MM.1S (cell line): ENCODE results near the gene TTC7B.
A peak's percentile ranks its signal among the peaks of the same experiment; 100 is the strongest.

Experiments used
- DNase-seq: peaks from one replicate; pipeline ENCODE4 v3.0.0-alpha.2; 2015
- H2AFZ ChIP-seq: fragments of 300-600 bp; sonication (generic); 2 replicates; pipeline ENCODE4 v1.6.0; 2016; ENCODE audit warnings: antibody characterized with exemption, low read length
- H3F3A ChIP-seq: fragments of 300-600 bp; sonication (generic); 2 replicates; pipeline ENCODE4 v1.6.1; 2016; ENCODE audit warnings: mild to moderate bottlenecking, antibody characterized with exemption, low read length, moderate library complexity, mixed read lengths; ENCODE audit not compliant: insufficient read depth
- H3K27ac ChIP-seq: fragments of 300-600 bp; sonication (generic); 2 replicates; pipeline ENCODE4 v1.5.1; 2016; ENCODE audit warnings: mild to moderate bottlenecking, low read length
- H3K27me3 ChIP-seq: fragments of 300-600 bp; sonication (generic); replicated peaks from 2 replicates; pipeline ENCODE4 v1.6.0; 2016; ENCODE audit warnings: low read length; ENCODE audit not compliant: insufficient read depth
- H3K36me3 ChIP-seq: fragments of 300-600 bp; sonication (generic); replicated peaks from 2 replicates; pipeline ENCODE4 v1.6.1; 2016; ENCODE audit warnings: mild to moderate bottlenecking, low read length, mixed read lengths; ENCODE audit not compliant: insufficient read depth
- H3K4me1 ChIP-seq: fragments of 300-600 bp; sonication (generic); 2 replicates; pipeline ENCODE4 v1.6.1; 2016; ENCODE audit warnings: low read length, mixed read lengths
- H3K4me2 ChIP-seq: fragments of 300-600 bp; sonication (generic); 2 replicates; pipeline ENCODE4 v1.6.0; 2016; ENCODE audit warnings: low read depth, low read length
- H3K4me3 ChIP-seq: fragments of 300-600 bp; sonication (generic); 2 replicates; pipeline ENCODE4 v1.5.1; 2016; ENCODE audit warnings: low read length, mixed read lengths
- H3K79me2 ChIP-seq: fragments of 300-600 bp; sonication (generic); 2 replicates; pipeline ENCODE4 v1.6.1; 2016; ENCODE audit warnings: mixed run types, low read length, mixed read lengths
- H3K9ac ChIP-seq: fragments of 300-600 bp; sonication (generic); 2 replicates; pipeline ENCODE4 v1.6.1; 2016; ENCODE audit warnings: low read length, mixed read lengths
- H3K9me2 ChIP-seq: fragments of 300-600 bp; sonication (generic); replicated peaks from 2 replicates; pipeline ENCODE4 v1.6.1; 2016; ENCODE audit warnings: mild to moderate bottlenecking, low read length, mixed read lengths; ENCODE audit not compliant: insufficient read depth
- H3K9me3 ChIP-seq: fragments of 300-600 bp; sonication (generic); replicated peaks from 2 replicates; pipeline ENCODE4 v1.6.1; 2016; ENCODE audit warnings: mild to moderate bottlenecking, low read length, mixed read lengths; ENCODE audit not compliant: insufficient read depth
- H4K20me1 ChIP-seq: fragments of 300-600 bp; sonication (generic); 2 replicates; pipeline ENCODE4 v1.6.1; 2016; ENCODE audit warnings: mild to moderate bottlenecking, low read length, moderate library complexity, mixed read lengths; ENCODE audit not compliant: insufficient read depth
- CTCF ChIP-seq: fragments of 300-600 bp; sonication (generic); IDR thresholded peaks from 2 replicates; pipeline ENCODE4 v1.5.1; 2016; ENCODE audit warnings: antibody characterized with exemption, low read length, mixed read lengths
- EZH2 ChIP-seq: fragments of 300-600 bp; sonication (generic); optimal IDR thresholded peaks from 2 replicates; pipeline ENCODE3; 2017; ENCODE audit warnings: low read depth, mild to moderate bottlenecking, antibody characterized with exemption, low read length, mixed read lengths
- EZH2phosphoT487 ChIP-seq: fragments of 300-600 bp; sonication (generic); IDR thresholded peaks from 2 replicates; pipeline ENCODE4 v1.6.1; 2018; ENCODE audit warnings: antibody characterized with exemption, low read length

TTC7B gene

GRCh38 chr14:90610346-90611040, 205.7 kb downstream of the TTC7B start:
- Histone ChIP-seq H3K9me3 (no peaks in the 10 kb centered on the region), H3K9me2 (no peaks in the 10 kb centered on the region), H3K4me3 (no peak overlapping the region), H3K4me2 (no peak overlapping the region), H2AFZ (no peak overlapping the region), H3K79me2 (no peaks in the 10 kb centered on the region), H3K27ac (no peak overlapping the region), H3K36me3 (no peaks in the 10 kb centered on the region), H3K4me1 (peaks cover 26% of the 10 kb centered on the region), H3K27me3 (no peaks in the 10 kb centered on the region), H4K20me1 (no peaks in the 10 kb centered on the region), H3K9ac (no peak overlapping the region), H3F3A (no peaks in the 10 kb centered on the region)
- TF ChIP-seq CTCF = no peak
- no peak for TF ChIP-seq EZH2phosphoT487
- no peak for TF ChIP-seq EZH2
- no peak for DNase-seq

GRCh38 chr14:90609376-90609775, 206.9 kb downstream of the TTC7B start:
- TF ChIP-seq EZH2phosphoT487 = no peak
- TF ChIP-seq CTCF = no peak
- no peak for TF ChIP-seq EZH2
- Histone ChIP-seq H3K79me2 (no peaks in the 10 kb centered on the region), H3K9ac (no peak overlapping the region), H3K9me3 (no peaks in the 10 kb centered on the region), H2AFZ (no peak overlapping the region), H3K27ac (no peak overlapping the region), H3K9me2 (no peaks in the 10 kb centered on the region), H3K36me3 (no peaks in the 10 kb centered on the region), H3K4me2 (peak overlapping the region; percentile 49; the same call in 1 of the 2 replicates), H3K4me1 (peaks cover 26% of the 10 kb centered on the region), H4K20me1 (no peaks in the 10 kb centered on the region), H3K27me3 (no peaks in the 10 kb centered on the region), H3K4me3 (no peak overlapping the region), H3F3A (no peaks in the 10 kb centered on the region)
- DNase-seq = no peak

DNA sequence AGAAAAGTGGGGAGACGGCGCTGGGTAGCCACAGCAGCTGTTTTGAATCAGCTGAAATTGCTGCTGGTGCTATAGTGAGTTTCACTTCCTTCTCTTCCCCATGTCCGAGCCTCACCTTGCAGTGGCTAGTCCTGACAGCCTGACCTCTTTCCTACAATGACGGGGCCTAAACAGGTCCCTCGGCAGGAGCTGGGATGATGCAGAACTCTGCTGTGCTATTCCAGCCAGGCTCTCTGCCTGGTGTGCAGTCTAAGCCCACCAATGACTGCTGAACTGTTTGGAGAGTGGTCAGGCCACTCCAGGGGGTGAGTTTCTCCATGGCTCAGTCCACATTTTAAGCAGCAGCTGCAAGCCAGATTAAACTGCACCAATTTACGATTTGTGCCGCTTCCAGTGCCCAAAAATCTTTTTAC, 207.3 kb downstream of the TTC7B start:
- Histone ChIP-seq H3K9me3 (no peaks in the 10 kb centered on the region), H3K27ac (no peak overlapping the region; the same call in 1 of the 2 replicates), H3K4me2 (peak overlapping the region; percentile 49; the same call in 1 of the 2 replicates), H3K79me2 (no peaks in the 10 kb centered on the region), H3K4me3 (no peak overlapping the region), H3K36me3 (no peaks in the 10 kb centered on the region), H3K9me2 (no peaks in the 10 kb centered on the region), H3K27me3 (no peaks in the 10 kb centered on the region), H2AFZ (no peak overlapping the region), H3K4me1 (peaks cover 26% of the 10 kb centered on the region), H4K20me1 (no peaks in the 10 kb centered on the region), H3K9ac (no peak overlapping the region), H3F3A (no peaks in the 10 kb centered on the region)
- TF ChIP-seq EZH2 (no peak), CTCF (no peak), EZH2phosphoT487 (no peak)
- DNase-seq = peak; percentile 26
